Mammary epithelial cell (primary cell): ENCODE measurements around the gene MYO1F.

ENCODE experiments used
- CTCF ChIP-seq, 2 donors: IDR thresholded peaks in 1 of 2; conservative IDR thresholded peaks in 1 of 2; 2 replicates each; pipeline ENCODE4 v1.5.1; 2011 to 2012; ENCODE audit warnings: inconsistent platforms in 2 of 2, low read length in 2 of 2, mild to moderate bottlenecking in 2 of 2, control low read depth in 1 of 2, low read depth in 1 of 2; ENCODE audit not compliant: insufficient read depth in 1 of 2; ENCODE audit errors: extremely low read depth in 1 of 2
- EZH2 ChIP-seq: IDR thresholded peaks from 2 replicates; pipeline ENCODE4 v1.6.1; 2012; ENCODE audit warnings: low read length, inconsistent platforms, borderline replicate concordance

- no peak for TF ChIP-seq CTCF (conservative IDR thresholded peaks at IDR 0.05 in 1 of 2, IDR thresholded peaks at IDR 0.05 in 1 of 2; ENCODE audit: extremely low read depth in 1 of 2, insufficient read depth in 1 of 2, low read depth in 1 of 2, low read length in 2 of 2)
- no peak for TF ChIP-seq EZH2
These were observed 98.6 kb downstream of the MYO1F start for GRCh38 chr19:8478598-8478997.
